GM10248 (cell line): ENCODE data around the gene APOL2.

ENCODE experiments used
- CTCF ChIA-PET: fragments of 300-600 bp; sonication (Branson Sonifier 250); formaldehyde crosslinking; extraction: SDS; loops from one replicate; lab custom pipeline; 2021; ENCODE audit warnings: antibody characterized with exemption; lab: Yijun Ruan, JAX
- POLR2A ChIA-PET: fragments of 350-650 bp; sonication (Branson Sonifier 250); formaldehyde crosslinking; extraction: SDS; loops from one replicate; lab custom pipeline; 2020; ENCODE audit warnings: antibody characterized with exemption; lab: Yijun Ruan, JAX
- DNase-seq: peaks from one replicate; pipeline ENCODE4 v3.0.0; 2012; ENCODE audit errors: extremely low spot score
- TF ChIP-seq, protein P1 (sequence below): IDR thresholded peaks from 2 replicates; pipeline ENCODE4 v1.5.1; 2012; ENCODE audit warnings: mild to moderate bottlenecking, low read depth; ENCODE audit errors: extremely low read depth, missing control alignments, control extremely low read depth

The APOL2 gene

GRCh38 chr22:36183446-36183845 is 55.9 kb downstream of the APOL2 start:
- POLR2A ChIA-PET, result no interaction called here
- DNase-seq, result no peak
- CTCF ChIA-PET, result interaction anchor here (1.6 to 8.4 kb wide), 3 partner anchors 12 to 41 kb away, joined by 5 to 88 read pairs (median 88); partner anchors contain the start of gene APOL3
- TF ChIP-seq, protein P1, sequence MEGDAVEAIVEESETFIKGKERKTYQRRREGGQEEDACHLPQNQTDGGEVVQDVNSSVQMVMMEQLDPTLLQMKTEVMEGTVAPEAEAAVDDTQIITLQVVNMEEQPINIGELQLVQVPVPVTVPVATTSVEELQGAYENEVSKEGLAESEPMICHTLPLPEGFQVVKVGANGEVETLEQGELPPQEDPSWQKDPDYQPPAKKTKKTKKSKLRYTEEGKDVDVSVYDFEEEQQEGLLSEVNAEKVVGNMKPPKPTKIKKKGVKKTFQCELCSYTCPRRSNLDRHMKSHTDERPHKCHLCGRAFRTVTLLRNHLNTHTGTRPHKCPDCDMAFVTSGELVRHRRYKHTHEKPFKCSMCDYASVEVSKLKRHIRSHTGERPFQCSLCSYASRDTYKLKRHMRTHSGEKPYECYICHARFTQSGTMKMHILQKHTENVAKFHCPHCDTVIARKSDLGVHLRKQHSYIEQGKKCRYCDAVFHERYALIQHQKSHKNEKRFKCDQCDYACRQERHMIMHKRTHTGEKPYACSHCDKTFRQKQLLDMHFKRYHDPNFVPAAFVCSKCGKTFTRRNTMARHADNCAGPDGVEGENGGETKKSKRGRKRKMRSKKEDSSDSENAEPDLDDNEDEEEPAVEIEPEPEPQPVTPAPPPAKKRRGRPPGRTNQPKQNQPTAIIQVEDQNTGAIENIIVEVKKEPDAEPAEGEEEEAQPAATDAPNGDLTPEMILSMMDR, result no peak

DNA sequence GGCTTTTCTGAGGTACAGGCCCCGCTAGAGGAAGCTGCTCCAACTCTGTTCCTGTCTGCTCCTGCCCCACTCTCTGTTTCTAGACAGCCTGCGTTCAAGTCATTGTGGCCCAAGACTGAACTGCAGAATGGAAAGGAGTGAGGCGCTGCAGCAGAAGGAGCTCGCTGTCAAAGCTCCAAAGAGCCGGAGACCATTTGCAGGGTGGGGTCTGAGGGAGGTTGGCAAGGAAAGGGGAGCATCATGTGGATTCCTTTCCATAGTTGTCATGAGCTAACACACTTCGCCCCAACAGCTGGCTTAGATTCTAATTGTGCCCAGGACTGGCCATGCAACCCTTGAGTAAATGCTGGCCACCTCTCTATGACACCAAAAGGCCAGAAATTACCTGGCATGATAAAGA is 56.5 kb downstream of the APOL2 start:
- no peak for DNase-seq
- ChIA-PET CTCF (interaction anchor here (1.6 to 8.4 kb wide), 3 partner anchors 13 to 40 kb away, joined by 5 to 88 read pairs (median 88); partner anchors contain the start of gene APOL3), POLR2A (no interaction called here)
- TF ChIP-seq, protein P1, result no peak

- ChIA-PET CTCF (interaction anchor here (1.0 to 8.4 kb wide), 9 partner anchors 9 to 646 kb away, joined by 3 to 88 read pairs (median 8); partner anchors contain the start of genes APOL2 and APOL3), POLR2A (no interaction called here)
- DNase-seq, result no peak
Observed at GRCh38 chr22:36182056-36182455, 57.3 kb downstream of the APOL2 start.

GRCh38 chr22:36180928-36181327 is 58.4 kb downstream of the APOL2 start:
- POLR2A ChIA-PET, result no interaction called here
- DNase-seq, result no peak
- CTCF ChIA-PET, result interaction anchor here (1.0 to 8.4 kb wide), 17 partner anchors 8 to 644 kb away, joined by 3 to 88 read pairs (median 7); partner anchors contain the start of genes APOL2 and APOL3
- TF ChIP-seq, protein P1, result no peak

More at GRCh38 chr22:36182056-36182455, 57.3 kb downstream of the APOL2 start:
- TF ChIP-seq, protein P1, result no peak

GRCh38 chr22:36180038-36180880 is 59.1 kb downstream of the APOL2 start:
- TF ChIP-seq, protein P1, result peak; percentile 85
- DNase-seq, result peak; percentile 87
- CTCF ChIA-PET, result interaction anchor here (0.6 to 8.4 kb wide), 20 partner anchors 9 to 114 kb away, joined by 3 to 88 read pairs (median 5); partner anchors contain the start of genes APOL2 and APOL3
- POLR2A ChIA-PET, result no interaction called here

GRCh38 chr22:36177160-36177559 is 62.2 kb downstream of the APOL2 start:
- ChIA-PET CTCF (interaction anchor here (1.2 to 8.4 kb wide), 3 partner anchors 15 to 101 kb away, joined by 6 to 88 read pairs (median 88); partner anchors contain the start of gene APOL3), POLR2A (no interaction called here)
- TF ChIP-seq, protein P1, result no peak
- DNase-seq, result no peak
